Stimulated activated CD4-positive, alpha-beta T cell treated with anti-CD3 and anti-CD28 coated beads, Interleukin-1b, Interleukin-23, amount 100 ng/mL, for 48 hours (primary cell): ENCODE results near the gene ABHD17C.

Experiments
- DNase-seq: peaks from one replicate; pipeline ENCODE4 v3.0.0-alpha.2; 2020

Gene ABHD17C

DNA sequence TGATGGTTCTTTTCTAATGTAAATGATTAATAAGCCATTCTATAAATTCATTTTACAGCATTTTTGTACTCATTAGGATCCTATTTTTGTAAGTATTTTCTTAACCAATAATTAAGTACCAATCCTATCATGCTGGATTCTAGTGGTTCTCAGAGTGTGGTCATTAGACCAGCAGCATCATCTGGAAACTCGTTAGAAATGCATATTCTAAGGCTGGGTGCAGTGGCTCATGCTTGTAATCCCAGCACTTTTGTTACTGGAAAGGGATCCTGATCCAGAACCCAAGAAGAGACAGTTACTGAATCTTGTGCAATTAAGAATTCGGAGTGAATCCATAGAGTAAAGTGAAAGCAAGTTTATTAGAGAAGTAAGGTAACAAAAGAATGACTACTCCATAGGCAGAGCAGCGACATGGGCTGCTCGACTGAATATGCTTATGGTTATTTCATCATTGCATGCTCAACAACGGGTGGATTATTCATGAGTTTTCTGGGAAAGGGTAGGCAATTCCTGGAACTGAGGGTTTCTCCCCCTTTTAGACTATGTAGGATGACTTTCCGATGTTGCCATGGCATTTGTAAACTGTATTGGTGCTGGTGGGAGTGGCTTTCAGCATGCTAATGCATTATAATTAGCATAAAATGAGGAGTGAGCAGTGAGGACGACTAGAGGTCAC lies 74.2 kb downstream of the ABHD17C start:
- no peak for DNase-seq

DNA sequence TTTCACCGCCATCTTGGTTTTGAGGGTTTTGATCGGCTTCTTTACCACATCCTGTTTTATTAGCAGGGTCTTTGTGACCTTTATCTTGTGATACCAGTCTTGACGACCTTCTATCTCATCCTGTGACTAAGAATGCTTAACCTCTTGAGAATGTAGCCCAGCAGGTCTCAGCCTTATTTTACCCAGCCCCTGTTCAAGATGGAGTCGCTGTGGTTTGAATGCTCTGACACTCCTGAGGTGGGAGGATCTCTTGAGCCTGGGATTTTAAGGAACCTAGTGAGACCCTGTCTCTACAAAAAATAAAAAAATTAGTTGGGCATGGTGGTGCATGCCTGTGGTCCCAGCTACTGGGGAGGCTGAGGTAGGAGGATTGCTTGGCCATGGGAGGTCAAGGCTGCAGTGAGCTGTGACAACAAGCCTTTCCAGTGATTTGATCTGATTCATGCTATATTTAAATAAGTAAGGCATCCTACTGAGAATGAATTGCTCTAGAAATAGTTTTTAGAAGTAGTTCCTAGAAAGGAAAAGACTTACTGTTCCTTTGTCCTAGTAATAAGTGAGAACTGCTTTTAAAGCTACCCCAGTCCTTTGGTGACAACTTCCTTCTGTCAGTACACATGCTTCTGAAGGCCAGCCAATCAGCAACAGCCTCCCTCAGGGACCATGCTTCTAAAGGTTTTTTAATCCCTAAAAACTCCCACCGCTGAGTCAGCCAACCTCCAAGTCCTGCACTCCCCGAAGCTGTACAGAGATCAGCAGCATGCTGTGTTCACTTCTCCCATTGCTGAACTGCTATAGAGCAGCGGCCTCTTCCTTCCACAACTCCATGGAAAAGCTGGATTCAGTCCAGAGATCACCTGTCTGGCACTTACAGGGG lies 75.0 kb downstream of the ABHD17C start:
- no peak for DNase-seq

- no peak for DNase-seq
Measured at GRCh38 chr15:80773122-80773551, 78.0 kb downstream of the ABHD17C start.

- DNase-seq: no peak
Measured at GRCh38 chr15:80773792-80774352, 78.8 kb downstream of the ABHD17C start.

DNA sequence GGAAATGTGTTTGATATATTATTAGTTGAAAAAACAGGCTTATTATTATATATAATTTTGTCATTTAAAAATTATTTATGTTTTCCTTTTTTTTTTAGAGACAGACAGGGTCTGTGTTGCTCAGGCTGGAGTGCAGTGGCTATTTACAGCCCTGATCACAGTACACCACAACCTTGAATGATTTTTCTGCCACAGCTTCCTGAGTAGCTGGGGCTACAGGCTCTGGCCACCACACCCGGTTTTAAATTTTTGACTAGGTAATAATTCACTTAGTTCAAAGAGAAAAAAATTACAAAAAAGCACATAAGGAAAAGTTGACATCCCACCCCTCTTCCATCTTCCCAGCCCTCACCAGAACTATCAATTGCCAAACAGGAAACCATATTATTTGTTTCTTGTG lies 79.4 kb downstream of the ABHD17C start:
- no peak for DNase-seq

DNA sequence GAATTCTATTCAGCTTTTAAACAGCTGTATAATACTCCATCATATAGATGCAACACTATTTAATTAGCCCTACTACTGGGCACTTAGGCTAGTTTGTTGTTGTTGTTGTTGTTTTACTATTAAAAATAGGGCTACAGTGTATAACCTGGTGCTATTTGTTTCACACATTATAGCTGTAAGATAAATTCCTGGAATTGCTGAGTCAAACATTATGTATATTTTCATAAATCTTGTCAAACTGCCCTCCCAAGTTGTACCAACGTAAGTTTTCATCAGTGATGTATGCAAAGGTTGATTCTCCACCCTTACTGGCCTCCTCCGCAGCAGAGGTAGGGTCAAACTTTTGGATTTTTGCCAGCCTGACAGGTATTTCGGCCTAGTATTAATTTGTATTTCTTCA lies 80.2 kb downstream of the ABHD17C start:
- DNase-seq: no peak

DNA sequence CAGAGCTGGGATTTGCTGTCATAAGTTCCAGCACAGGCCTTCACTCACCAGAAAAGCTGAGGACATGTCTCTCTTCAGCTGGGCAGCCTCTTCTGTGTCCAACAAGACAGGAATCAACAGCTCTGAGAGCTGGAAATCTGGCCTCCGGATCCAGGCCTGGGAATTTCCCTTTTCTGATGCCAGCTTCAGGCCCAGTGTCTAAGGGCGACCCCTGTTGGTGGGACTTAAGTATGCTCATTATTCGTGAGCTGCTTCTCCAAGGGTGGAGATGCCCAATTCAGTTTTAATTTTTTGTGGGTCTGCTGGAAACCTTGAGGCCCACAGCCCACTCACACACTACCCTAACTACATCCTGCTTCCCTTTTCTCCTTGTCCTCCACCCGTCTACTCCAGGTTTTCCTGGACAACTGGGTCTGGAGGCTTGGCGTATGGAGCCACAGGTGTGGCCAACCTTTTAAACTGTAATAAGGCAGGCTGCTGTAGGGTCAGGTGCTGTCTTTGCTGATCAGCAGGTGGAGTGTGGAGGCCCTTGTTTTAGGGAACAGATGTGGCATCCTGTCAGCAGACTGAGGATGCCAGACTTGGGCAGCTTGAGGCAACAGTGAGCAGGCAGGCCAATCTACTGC lies 81.4 kb downstream of the ABHD17C start:
- DNase-seq: peak; percentile 62

DNA sequence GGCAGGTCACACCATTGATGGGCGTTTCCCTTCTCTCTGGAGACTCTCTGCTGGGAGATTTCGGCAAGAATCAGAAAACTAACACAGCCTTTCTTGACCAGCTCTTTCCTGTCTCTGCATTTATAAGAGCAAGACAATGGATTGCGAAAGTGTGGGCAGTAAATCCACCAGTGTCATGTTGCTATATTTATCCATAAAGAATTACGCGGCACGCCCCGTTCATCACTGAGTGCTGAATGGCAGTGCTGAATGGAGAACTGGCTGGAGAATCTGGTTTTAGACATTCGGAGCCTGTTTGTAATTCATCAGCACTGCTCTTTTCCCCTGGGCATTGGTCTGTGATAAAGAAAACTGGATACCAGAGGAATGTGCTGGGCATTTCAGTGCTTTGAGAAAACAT lies 82.0 kb downstream of the ABHD17C start:
- DNase-seq: no peak

DNA sequence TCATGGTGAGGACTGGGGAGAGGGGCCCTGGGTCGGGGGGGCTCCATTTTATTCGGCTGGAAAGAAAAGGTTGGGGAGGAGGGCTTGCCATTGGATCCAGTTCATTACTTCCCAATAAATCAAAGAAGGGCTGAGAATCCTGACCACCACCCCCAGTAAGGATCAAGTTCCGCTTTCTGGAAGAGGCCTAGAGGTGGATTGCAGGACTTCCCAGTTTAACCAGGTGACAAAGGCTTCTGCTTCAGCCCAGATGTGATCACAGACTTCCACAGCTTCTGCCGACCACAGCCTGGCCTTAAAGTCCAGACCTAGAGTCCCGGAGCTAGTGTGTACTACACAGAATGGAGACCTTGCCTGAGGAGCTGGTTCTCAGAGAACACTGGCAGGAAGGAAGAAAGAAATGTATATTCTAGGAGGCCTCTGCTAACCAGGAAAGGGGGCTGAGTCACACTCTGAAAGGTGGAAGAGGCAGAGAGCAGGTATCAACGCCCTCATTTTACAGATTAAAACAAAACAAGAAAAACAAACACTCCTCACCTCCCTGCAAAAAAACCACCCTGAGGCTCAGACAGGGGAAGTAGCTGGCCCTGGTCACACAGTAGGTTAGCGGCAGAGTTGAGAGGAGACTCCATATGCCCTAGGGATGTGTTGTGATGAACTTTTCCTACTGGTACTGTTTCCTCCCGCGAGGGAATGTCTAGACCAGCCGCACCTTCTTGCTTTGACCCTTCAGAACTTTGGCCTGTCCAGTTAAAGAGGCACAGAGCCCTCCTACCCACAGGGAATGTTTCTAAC lies 82.9 kb downstream of the ABHD17C start:
- DNase-seq: no peak

- no peak for DNase-seq
Measured at GRCh38 chr15:80778621-80778963, 83.5 kb downstream of the ABHD17C start.

DNA sequence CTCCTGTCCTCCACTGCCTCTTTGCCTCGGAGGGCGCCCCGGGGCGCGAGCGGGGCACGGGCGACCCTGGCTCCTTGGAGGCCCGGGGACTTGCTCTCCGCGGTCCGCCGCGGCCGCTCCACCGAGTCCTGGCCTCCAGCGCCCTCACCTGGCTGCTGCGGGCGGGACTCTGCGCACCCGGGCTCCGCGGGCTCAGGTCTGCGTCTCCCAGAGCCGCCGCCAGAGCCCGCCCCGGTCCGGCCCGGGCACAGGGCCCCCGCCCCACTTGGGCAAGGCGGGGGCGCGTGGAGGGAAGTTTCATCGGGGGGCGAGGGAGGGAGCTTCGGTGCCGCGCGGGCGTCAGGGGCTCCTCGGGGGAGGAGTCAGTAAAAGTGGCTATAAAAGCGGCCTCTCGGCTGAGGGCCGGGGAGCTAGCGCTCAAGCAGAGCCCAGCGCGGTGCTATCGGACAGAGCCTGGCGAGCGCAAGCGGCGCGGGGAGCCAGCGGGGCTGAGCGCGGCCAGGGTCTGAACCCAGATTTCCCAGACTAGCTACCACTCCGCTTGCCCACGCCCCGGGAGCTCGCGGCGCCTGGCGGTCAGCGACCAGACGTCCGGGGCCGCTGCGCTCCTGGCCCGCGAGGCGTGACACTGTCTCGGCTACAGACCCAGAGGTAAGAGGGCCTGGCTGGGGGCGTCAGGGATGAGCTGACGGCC lies 84.0 kb downstream of the ABHD17C start, which contains the start of gene CEMIP:
Gene CEMIP (plus strand): TSS at position 407 of the 694 bp plus-strand sequence. CDS start 94,510 bp downstream, outside the sequence.
- peak; percentile 69 for DNase-seq

GRCh38 chr15:80779658-80780415 lies 84.7 kb downstream of the ABHD17C start:
- no peak for DNase-seq

- no peak for DNase-seq
Measured at GRCh38 chr15:80780416-80781221, 85.5 kb downstream of the ABHD17C start.

DNA sequence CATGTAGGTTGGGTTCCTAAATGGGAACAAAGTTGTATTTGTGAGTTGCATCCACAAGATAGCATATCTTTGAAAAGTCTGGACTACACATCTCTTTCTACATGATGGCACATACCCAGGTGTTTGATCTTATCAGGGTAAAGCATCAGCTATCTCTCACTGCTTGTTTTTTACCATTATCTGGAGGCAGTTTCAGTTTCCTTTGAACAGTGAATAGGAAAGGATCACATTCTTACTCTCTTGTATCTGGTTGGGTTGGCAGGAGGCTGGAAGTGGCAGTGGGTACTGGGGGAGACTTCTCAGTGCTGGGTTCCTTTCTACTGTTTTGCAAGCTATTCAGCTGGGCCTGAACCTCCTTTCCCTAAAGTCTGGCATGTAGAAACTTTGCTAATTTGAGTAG lies 88.2 kb downstream of the ABHD17C start:
- DNase-seq: no peak

- no peak for DNase-seq
Measured at GRCh38 chr15:80785335-80785734, 90.2 kb downstream of the ABHD17C start.

- DNase-seq: no peak
Measured at GRCh38 chr15:80785811-80786354, 90.8 kb downstream of the ABHD17C start.

GRCh38 chr15:80787316-80787715 lies 92.2 kb downstream of the ABHD17C start:
- DNase-seq: no peak

- DNase-seq: no peak
Measured at GRCh38 chr15:80788536-80788935, 93.4 kb downstream of the ABHD17C start.

- DNase-seq: no peak
Measured at GRCh38 chr15:80789296-80789695, 94.2 kb downstream of the ABHD17C start.

GRCh38 chr15:80789796-80790195 lies 94.7 kb downstream of the ABHD17C start:
- DNase-seq: no peak
